BJ (cell line): ENCODE data around the gene ALK. TPM values are rescaled to one million over a fixed set of nuclear protein-coding genes. Genes with fewer than 3 reads are reported as not detected.

ENCODE experiments used
- CTCF ChIA-PET: fragments of 350-600 bp; formaldehyde crosslinking; extraction: SDS; loops from one replicate; lab custom pipeline; 2021; ENCODE audit warnings: antibody characterized with exemption, inconsistent platforms; lab: Yijun Ruan, JAX
- POLR2A ChIA-PET: fragments of 300-600 bp; sonication (Branson Sonifier 250); formaldehyde crosslinking; extraction: SDS; loops from one replicate; lab custom pipeline; 2021; ENCODE audit warnings: antibody characterized with exemption; lab: Charles Lee
- DNase-seq: peaks from one replicate; pipeline ENCODE4 v3.0.0-alpha.2; 2011; ENCODE audit warnings: low read depth
- H3K27me3 ChIP-seq: 2 replicates; pipeline ENCODE4 v1.6.0; 2011; ENCODE audit warnings: low read length; ENCODE audit not compliant: control insufficient read depth, insufficient read depth
- H3K36me3 ChIP-seq: 2 replicates; pipeline ENCODE4 v1.5.1; 2011; ENCODE audit warnings: low read length; ENCODE audit not compliant: control insufficient read depth, insufficient read depth
- H3K4me3 ChIP-seq: 2 replicates; pipeline ENCODE4 v1.5.1; 2011; ENCODE audit warnings: low read depth, mild to moderate bottlenecking, control low read depth, low read length
- CTCF ChIP-seq: IDR thresholded peaks from 2 replicates; pipeline ENCODE4 v1.5.1; 2011; ENCODE audit warnings: low read depth, mild to moderate bottlenecking, control low read depth, inconsistent platforms, low read length, moderate library complexity; ENCODE audit not compliant: insufficient read depth
- polyA plus RNA-seq: library from polyadenylated mRNA; depleted of rRNA; stranded (reverse); fragments of >200 nt; gene quantifications from 2 replicates; pipeline ENCODE4 v1.2.3, GENCODE V29; 2011

The ALK gene
- polyA plus RNA-seq, 1 experiment: not detected

- ChIA-PET POLR2A (no interaction called here), CTCF (no interaction called here)
- H3K4me3 ChIP-seq: no peak overlapping the region
- no peaks in the 10 kb centered on the region for H3K36me3 ChIP-seq
- DNase-seq: no peak
- TF ChIP-seq CTCF: no peak
- H3K27me3 ChIP-seq: no peaks in the 10 kb centered on the region; the same call in 1 of the 2 replicates
These were observed 571.9 kb downstream of the ALK start for GRCh38 chr2:29349316-29350030.

GRCh38 chr2:29347774-29348461 is 573.5 kb downstream of the ALK start:
- Histone ChIP-seq H3K36me3 (no peaks in the 10 kb centered on the region), H3K27me3 (no peaks in the 10 kb centered on the region; the same call in 1 of the 2 replicates), H3K4me3 (no peak overlapping the region)
- no peak for TF ChIP-seq CTCF
- no peak for DNase-seq
- POLR2A ChIA-PET: no interaction called here
- CTCF ChIA-PET: interaction anchor here (1.1 to 1.3 kb wide), 2 partner anchors 18 to 38 kb away, joined by 3 read pairs; no protein-coding TSS in a partner anchor

GRCh38 chr2:29345236-29345635 is 576.1 kb downstream of the ALK start:
- CTCF ChIA-PET: interaction anchor here (0.6 to 1.3 kb wide), 3 partner anchors 10 to 399 kb away, joined by 3 to 6 read pairs (median 4); no protein-coding TSS in a partner anchor
- Histone ChIP-seq H3K36me3 (no peaks in the 10 kb centered on the region), H3K4me3 (no peak overlapping the region), H3K27me3 (no peaks in the 10 kb centered on the region)
- no peak for TF ChIP-seq CTCF
- no peak for DNase-seq
- POLR2A ChIA-PET: no interaction called here

GRCh38 chr2:29343830-29344229 is 577.6 kb downstream of the ALK start:
- ChIA-PET CTCF (interaction anchor here (1.3 kb wide), 1 partner anchor 35 kb away, joined by 6 read pairs; no protein-coding TSS in a partner anchor), POLR2A (no interaction called here)
- DNase-seq: no peak
- TF ChIP-seq CTCF: no peak
- H3K27me3 ChIP-seq: no peaks in the 10 kb centered on the region
- no peak overlapping the region for H3K4me3 ChIP-seq
- H3K36me3 ChIP-seq: no peaks in the 10 kb centered on the region
